ENCODE measurements around the gene CHRD. TPM values are rescaled to one million over a fixed set of nuclear protein-coding genes. Genes with fewer than 3 reads are reported as not detected.

Gene CHRD
- total RNA-seq, 1 experiment from 2014 or later, result 1.8 TPM

DNA sequence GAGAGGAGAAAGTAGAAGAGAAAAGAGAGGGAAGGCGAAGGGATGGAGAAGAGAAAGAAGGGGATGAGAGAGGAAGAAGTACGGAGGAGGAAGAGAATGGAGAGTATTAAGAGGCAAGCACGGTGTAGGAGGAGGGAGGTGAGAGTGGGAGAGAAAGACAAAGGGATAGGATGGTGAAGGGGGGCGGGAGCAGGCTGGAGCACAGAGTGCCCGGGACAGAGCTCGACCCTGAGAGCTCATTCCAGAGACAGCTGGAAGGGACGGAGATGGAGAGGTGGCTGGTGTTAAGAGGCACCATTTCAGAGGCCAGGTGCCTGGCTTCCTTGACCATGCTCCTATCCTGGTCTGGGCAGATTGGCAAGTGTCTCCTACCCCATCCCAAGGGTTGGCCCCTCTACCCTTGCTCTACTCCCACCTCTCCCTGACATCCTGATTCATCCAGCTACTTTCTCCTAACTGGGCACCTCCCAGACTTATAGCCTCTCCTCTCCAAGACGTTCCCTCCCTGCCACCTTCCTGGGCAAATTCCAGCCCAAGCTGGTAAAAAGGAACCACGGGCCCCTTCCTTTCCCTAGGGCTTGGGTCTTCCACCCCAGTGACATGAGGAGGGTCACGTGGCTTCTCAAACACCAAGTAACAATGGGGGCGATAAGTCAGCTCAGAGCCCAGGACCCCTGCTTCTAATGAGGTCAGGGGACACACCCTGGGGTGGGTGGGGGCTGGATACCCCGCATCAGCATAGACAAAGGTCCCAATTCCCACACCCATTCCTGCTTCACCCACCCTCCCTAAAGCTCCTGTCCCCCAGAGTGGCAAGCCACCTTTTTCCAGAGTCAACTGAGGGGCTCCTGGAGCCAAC is 19.6 kb upstream of the CHRD start:
- 94% methylated on average over 2 of the region's 12 CpGs for WGBS (ENCODE audit: extremely low coverage, insufficient read length, low lambda C conversion rate)
- H3K9me3 ChIP-seq (ENCODE audit: control insufficient read depth, low read depth, low read length), result no peaks in the 10 kb centered on the region
- Mint-ChIP-seq H3K4me1 (peaks cover 23 to 26% of the 10 kb centered on the region in 2 experiments), H3K27me3 (ENCODE audit: low read depth) (peaks cover 8% of the 10 kb centered on the region), H3K27ac (peak overlapping the region in 1 of 3 experiments; percentile 15; a peak in 1 of 7 replicates), H3K9me3 (no peaks in the 10 kb centered on the region; a peak in 1 of 5 replicates), H3K4me3 (peak overlapping the region; percentile 62 to 90), H3K36me3 (ENCODE audit: insufficient read depth in 1 of 3, low read depth in 3 of 3) (peaks cover 22 to 43% (median 38%) of the 10 kb centered on the region in 3 experiments; a peak in 6 of 7 replicates)
- no peak overlapping the region for H3K14ac ChIP-seq (ENCODE audit: insufficient read depth, low read length)
- no peak overlapping the region for H2AK5ac ChIP-seq (ENCODE audit: insufficient read length, low read length)
- H3T11ph ChIP-seq (ENCODE audit: low read length), result no peak overlapping the region
- H4K5ac ChIP-seq (ENCODE audit: insufficient read length, low read depth, low read length), result no peak overlapping the region
- H3K79me1 ChIP-seq (ENCODE audit: insufficient read depth, low read depth, low read length, poor library complexity, severe bottlenecking), result no peaks in the 10 kb centered on the region
- H3K4ac ChIP-seq (ENCODE audit: low read depth, low read length), result no peak overlapping the region
- no peaks in the 10 kb centered on the region; the same call in 1 of the 2 replicates for H3K27me3 ChIP-seq (ENCODE audit: insufficient read depth, low read length)
- no peak overlapping the region for H4K8ac ChIP-seq (replicated peaks; ENCODE audit: insufficient read length, low read depth, low read length)
- DNase-seq, result peak; percentile 20
- no peak overlapping the region for H2BK20ac ChIP-seq (ENCODE audit: low read depth, low read length, poor library complexity, severe bottlenecking)
- H3K27ac ChIP-seq (ENCODE audit: insufficient read length, low read depth, low read length), result no peak overlapping the region
- H2BK120ac ChIP-seq (ENCODE audit: low read depth, low read length, poor library complexity, severe bottlenecking), result no peak overlapping the region
- no peak overlapping the region for H2BK12ac ChIP-seq (ENCODE audit: insufficient read length, low read depth, low read length)
- no peak overlapping the region for H4K91ac ChIP-seq (ENCODE audit: insufficient read length, low read depth, low read length)
- no peak overlapping the region for H2BK15ac ChIP-seq (ENCODE audit: low read depth, low read length)
- peaks cover 2% of the 10 kb centered on the region for H4K20me1 ChIP-seq (ENCODE audit: control insufficient read depth, insufficient read depth, insufficient read length)
- H3K23ac ChIP-seq (ENCODE audit: insufficient read length, low read depth, low read length), result no peak overlapping the region
- H3K4me2 ChIP-seq (ENCODE audit: insufficient read depth, insufficient read length, low read length), result peak overlapping the region; percentile 70
- TF ChIP-seq, protein P1, sequence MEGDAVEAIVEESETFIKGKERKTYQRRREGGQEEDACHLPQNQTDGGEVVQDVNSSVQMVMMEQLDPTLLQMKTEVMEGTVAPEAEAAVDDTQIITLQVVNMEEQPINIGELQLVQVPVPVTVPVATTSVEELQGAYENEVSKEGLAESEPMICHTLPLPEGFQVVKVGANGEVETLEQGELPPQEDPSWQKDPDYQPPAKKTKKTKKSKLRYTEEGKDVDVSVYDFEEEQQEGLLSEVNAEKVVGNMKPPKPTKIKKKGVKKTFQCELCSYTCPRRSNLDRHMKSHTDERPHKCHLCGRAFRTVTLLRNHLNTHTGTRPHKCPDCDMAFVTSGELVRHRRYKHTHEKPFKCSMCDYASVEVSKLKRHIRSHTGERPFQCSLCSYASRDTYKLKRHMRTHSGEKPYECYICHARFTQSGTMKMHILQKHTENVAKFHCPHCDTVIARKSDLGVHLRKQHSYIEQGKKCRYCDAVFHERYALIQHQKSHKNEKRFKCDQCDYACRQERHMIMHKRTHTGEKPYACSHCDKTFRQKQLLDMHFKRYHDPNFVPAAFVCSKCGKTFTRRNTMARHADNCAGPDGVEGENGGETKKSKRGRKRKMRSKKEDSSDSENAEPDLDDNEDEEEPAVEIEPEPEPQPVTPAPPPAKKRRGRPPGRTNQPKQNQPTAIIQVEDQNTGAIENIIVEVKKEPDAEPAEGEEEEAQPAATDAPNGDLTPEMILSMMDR (conservative IDR thresholded peaks at IDR 0.05), result no peak
- peaks cover 25% of the 10 kb centered on the region for H3K23me2 ChIP-seq (ENCODE audit: insufficient read length, low read depth, low read length, poor library complexity, severe bottlenecking)
- no peak overlapping the region for H3K56ac ChIP-seq (ENCODE audit: insufficient read length, low read depth, low read length)
- no peak overlapping the region for H3K18ac ChIP-seq (ENCODE audit: insufficient read length, low read depth, low read length)
- H3K79me2 ChIP-seq (ENCODE audit: insufficient read depth, low read length), result no peaks in the 10 kb centered on the region; the same call in 1 of the 2 replicates
- H2AFZ ChIP-seq (ENCODE audit: low read length), result no peak overlapping the region
- H3K4me1 ChIP-seq (ENCODE audit: insufficient read depth, low read length), result peaks cover 2% of the 10 kb centered on the region; the same call in 1 of the 2 replicates
- H3K9ac ChIP-seq (ENCODE audit: extremely low read depth, insufficient read length, low read length), result no peak overlapping the region
- no peak overlapping the region for H2BK5ac ChIP-seq (ENCODE audit: insufficient read length, low read length)
